Activated CD4-positive, alpha-beta memory T cell treated with anti-CD3 and anti-CD28 coated beads for 36 hours (primary cell): ENCODE measurements around the gene USP32. TPM values are rescaled to one million over a fixed set of nuclear protein-coding genes. Genes with fewer than 3 reads are reported as not detected.
A peak's percentile ranks its signal among the peaks of the same experiment; 100 is the strongest.

Source experiments
- CTCF ChIA-PET: fragments of 350-600 bp; sonication (Branson Sonifier 250); formaldehyde crosslinking; loops from one replicate; lab custom pipeline; 2021; ENCODE audit warnings: antibody characterized with exemption, inconsistent platforms; lab: Charles Lee
- POLR2A ChIA-PET: fragments of 350-600 bp; sonication (Branson Sonifier 250); formaldehyde crosslinking; loops from one replicate; lab custom pipeline; 2021; ENCODE audit warnings: antibody characterized with exemption; lab: Charles Lee
- DNase-seq: peaks from one replicate; pipeline ENCODE4 v3.0.0-alpha.2; 2020
- H3K27ac Mint-ChIP-seq: one replicate; pipeline ENCODE4 v1.8.0; 2021; ENCODE audit warnings: mixed read lengths
- H3K27me3 Mint-ChIP-seq: one replicate; pipeline ENCODE4 v1.8.0; 2021; ENCODE audit warnings: mixed read lengths
- H3K36me3 Mint-ChIP-seq: one replicate; pipeline ENCODE4 v1.8.0; 2021; ENCODE audit warnings: mixed read lengths
- H3K4me1 Mint-ChIP-seq: one replicate; pipeline ENCODE4 v1.8.0; 2021; ENCODE audit warnings: low read depth, mixed read lengths
- H3K4me3 Mint-ChIP-seq: one replicate; pipeline ENCODE4 v1.8.0; 2021; ENCODE audit warnings: mild to moderate bottlenecking, mixed read lengths
- H3K9me3 Mint-ChIP-seq: one replicate; pipeline ENCODE4 v1.8.0; 2021; ENCODE audit warnings: mixed read lengths
- intact Hi-C: fragments of 100-400 bp; cut with micrococcal nuclease; formaldehyde crosslinking; loops from one replicate; pipeline ENCODE4 v1.15.1; 2023
- total RNA-seq, 2 experiments: library from RNA; stranded (reverse); gene quantifications; one replicate each; pipeline ENCODE4 v1.2.3, GENCODE V29; 2021

The USP32 gene
- total RNA-seq, 2 experiments from 2014 or later = 34.4 to 35.8 TPM

DNA sequence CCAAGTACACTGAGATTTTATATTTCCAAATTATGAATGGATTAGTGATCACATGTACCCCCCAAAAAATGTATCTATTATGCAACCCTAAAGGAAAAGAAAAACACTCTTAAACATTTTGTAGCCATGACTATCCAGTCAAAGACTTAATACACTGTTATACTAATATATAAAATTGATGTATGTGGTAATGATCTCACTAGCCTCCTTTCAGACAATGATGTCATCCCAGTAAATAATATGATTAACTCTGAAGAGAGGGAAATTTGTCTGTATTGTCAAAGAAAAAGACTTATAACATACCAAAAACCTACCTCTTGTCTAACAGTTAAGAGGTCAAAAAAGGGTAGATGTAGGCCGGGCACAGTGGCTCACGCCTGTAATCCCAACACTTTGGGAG, 80.7 kb downstream of the USP32 start:
- DNase-seq = no peak
- Mint-ChIP-seq H3K9me3 (no peaks in the 10 kb centered on the region), H3K27me3 (no peaks in the 10 kb centered on the region), H3K36me3 (peaks cover 12% of the 10 kb centered on the region), H3K4me3 (no peak overlapping the region), H3K27ac (no peak overlapping the region), H3K4me1 (peaks cover 9% of the 10 kb centered on the region)
- ChIA-PET POLR2A (no interaction called here), CTCF (no interaction called here)
- intact Hi-C loops = no loop called here

DNA sequence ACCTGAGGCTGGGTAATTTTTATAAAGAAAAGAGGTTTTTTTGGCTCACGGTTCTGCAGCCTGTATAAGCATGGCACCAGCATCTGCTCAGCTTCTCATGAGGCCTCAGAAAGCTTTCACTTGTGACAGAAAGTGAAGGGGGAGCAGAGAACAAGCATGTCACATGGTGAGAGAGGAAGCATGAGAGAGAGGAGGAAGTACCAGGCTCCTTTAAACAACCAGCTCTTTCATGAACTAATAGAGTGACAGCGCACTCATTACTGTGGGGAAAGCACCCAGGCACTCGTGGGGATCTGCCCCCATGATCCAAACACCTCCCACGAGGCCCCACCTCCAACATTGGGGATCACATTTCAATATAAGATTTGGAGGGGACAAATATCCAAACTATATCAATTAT, 86.8 kb downstream of the USP32 start:
- H3K36me3 Mint-ChIP-seq = peaks cover 5% of the 10 kb centered on the region
- H3K4me3 Mint-ChIP-seq = no peak overlapping the region
- peak; percentile 14 for DNase-seq
- intact Hi-C loops = no loop called here
- H3K9me3 Mint-ChIP-seq = no peaks in the 10 kb centered on the region
- ChIA-PET POLR2A (no interaction called here), CTCF (no interaction called here)
- H3K4me1 Mint-ChIP-seq = peaks cover 18% of the 10 kb centered on the region
- H3K27me3 Mint-ChIP-seq = no peaks in the 10 kb centered on the region
- H3K27ac Mint-ChIP-seq = no peak overlapping the region

DNA sequence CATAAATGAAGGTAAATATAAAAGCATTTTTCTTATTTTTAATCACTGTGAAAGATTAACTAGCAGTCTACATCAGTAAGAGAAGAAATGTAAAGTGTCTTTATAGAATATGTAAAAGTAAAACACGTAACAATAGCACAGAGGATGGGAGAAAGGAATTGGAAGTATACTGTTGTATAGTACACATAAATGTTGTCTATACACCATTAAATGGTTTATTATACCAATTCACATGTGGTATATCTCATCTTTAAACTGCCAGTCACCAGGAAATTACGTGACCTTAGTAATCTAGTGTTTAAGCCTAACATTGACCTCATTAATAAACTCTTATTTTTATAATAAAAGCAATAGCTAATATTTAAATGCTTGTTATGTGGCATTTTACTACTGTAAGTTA, 87.4 kb downstream of the USP32 start:
- Mint-ChIP-seq H3K27me3 (no peaks in the 10 kb centered on the region), H3K4me3 (no peak overlapping the region), H3K36me3 (peaks cover 4% of the 10 kb centered on the region), H3K9me3 (no peaks in the 10 kb centered on the region), H3K4me1 (peaks cover 18% of the 10 kb centered on the region), H3K27ac (no peak overlapping the region)
- DNase-seq = no peak
- POLR2A ChIA-PET = no interaction called here
- CTCF ChIA-PET = no interaction called here
- intact Hi-C loops = no loop called here

DNA sequence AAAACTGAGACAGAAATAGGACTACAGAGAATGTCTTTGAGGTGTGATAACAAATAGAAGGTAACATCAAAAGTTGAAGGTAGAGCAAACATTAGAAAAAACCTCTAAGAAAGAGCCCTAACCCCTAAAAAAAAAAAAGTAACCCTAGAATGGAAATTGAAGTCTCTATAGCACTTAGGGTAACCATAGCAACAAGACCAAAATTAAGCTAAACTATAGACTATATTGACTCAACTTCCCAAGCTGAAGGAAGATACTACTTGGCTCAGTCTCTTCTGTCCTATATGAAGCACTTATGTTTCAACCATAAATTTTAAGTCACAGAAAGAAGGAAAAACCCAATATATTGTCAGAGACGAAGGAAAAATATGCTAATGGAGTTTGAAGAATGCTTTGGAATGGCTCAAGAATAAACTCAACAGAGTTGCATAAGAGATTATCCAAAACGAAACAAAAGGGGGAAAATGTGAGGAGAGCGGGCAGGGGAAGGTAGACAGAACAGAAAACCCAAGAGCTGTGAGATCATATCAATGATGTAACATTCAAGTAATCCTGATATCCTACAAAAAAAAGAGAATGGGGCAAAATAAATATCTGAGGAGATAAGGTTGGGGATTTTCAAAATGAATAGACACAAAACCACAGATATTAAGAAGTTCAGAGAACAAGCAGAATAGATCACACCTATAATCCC, 88.4 kb downstream of the USP32 start:
- ChIA-PET CTCF (no interaction called here), POLR2A (no interaction called here)
- intact Hi-C loops = no loop called here
- Mint-ChIP-seq H3K27ac (no peak overlapping the region), H3K4me3 (no peak overlapping the region), H3K36me3 (peaks cover 4% of the 10 kb centered on the region), H3K27me3 (no peaks in the 10 kb centered on the region), H3K4me1 (peaks cover 18% of the 10 kb centered on the region), H3K9me3 (no peaks in the 10 kb centered on the region)
- no peak for DNase-seq

DNA sequence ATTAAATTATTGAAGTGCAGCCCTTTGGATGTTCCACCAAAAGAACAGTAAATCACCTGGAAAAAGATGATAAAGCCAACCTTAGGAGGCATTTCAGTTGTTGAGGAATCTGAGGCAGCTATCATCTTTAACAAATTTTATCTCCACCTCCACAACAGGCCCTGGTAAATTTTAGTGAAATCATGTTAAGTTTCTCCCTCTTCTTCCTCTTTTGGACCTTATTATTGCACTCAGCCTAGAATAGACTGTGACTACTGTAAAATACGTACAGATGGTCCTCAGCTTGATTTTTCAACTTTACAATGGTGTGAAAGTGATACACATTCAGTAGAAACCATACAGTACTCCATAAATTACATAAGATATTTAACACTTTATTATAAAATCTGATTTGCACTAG, 90.3 kb downstream of the USP32 start:
- ChIA-PET CTCF (no interaction called here), POLR2A (no interaction called here)
- Mint-ChIP-seq H3K9me3 (no peaks in the 10 kb centered on the region), H3K27ac (no peak overlapping the region), H3K36me3 (peaks cover 2% of the 10 kb centered on the region), H3K4me1 (peaks cover 18% of the 10 kb centered on the region), H3K27me3 (no peaks in the 10 kb centered on the region), H3K4me3 (no peak overlapping the region)
- intact Hi-C loops = no loop called here
- DNase-seq = no peak

DNA sequence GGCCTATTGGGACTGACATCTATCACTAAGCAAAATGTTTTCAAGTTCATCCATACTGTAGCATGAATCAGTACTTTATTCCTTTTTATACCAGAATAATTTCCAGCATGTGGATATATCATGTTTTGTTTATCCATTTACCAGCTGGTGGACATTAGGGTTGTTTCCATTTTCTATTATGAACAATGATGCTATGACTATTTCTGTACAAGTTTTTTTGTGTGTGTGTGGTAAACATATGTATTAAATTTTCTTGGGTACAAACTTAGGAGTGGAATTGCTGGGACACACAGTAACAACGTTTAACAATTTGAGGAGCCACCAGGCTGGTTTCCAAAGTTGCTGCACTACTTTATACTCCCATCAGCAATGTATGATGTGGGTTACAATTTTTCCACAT, 91.0 kb downstream of the USP32 start:
- Mint-ChIP-seq H3K9me3 (no peaks in the 10 kb centered on the region), H3K27me3 (no peaks in the 10 kb centered on the region), H3K4me3 (no peak overlapping the region), H3K4me1 (peaks cover 18% of the 10 kb centered on the region), H3K36me3 (peaks cover 2% of the 10 kb centered on the region), H3K27ac (no peak overlapping the region)
- no peak for DNase-seq
- intact Hi-C loops = no loop called here
- ChIA-PET POLR2A (no interaction called here), CTCF (no interaction called here)

DNA sequence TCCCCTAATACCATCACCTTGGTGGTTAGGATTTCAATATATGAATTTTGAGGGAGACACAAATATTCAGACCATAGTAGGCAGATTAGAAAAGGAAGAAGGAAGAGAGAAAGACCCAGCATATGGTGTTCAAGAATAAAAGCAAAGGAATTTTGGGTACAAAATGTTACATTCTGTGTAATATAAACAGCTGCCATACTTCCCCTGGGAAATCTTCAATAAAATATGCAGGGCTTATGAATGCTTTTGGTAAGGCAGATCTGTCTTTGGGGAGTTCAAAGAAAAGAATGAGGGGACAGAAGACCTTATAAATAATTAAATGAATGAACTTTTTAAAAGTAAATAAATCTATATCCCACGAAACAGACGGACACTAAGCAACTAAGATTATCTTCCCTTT, 91.9 kb downstream of the USP32 start:
- POLR2A ChIA-PET = no interaction called here
- intact Hi-C loops = no loop called here
- H3K27me3 Mint-ChIP-seq = no peaks in the 10 kb centered on the region
- peaks cover 2% of the 10 kb centered on the region for H3K36me3 Mint-ChIP-seq
- H3K4me3 Mint-ChIP-seq = no peak overlapping the region
- DNase-seq = no peak
- H3K9me3 Mint-ChIP-seq = no peaks in the 10 kb centered on the region
- H3K27ac Mint-ChIP-seq = no peak overlapping the region
- H3K4me1 Mint-ChIP-seq = peaks cover 10% of the 10 kb centered on the region
- CTCF ChIA-PET = no interaction called here

DNA sequence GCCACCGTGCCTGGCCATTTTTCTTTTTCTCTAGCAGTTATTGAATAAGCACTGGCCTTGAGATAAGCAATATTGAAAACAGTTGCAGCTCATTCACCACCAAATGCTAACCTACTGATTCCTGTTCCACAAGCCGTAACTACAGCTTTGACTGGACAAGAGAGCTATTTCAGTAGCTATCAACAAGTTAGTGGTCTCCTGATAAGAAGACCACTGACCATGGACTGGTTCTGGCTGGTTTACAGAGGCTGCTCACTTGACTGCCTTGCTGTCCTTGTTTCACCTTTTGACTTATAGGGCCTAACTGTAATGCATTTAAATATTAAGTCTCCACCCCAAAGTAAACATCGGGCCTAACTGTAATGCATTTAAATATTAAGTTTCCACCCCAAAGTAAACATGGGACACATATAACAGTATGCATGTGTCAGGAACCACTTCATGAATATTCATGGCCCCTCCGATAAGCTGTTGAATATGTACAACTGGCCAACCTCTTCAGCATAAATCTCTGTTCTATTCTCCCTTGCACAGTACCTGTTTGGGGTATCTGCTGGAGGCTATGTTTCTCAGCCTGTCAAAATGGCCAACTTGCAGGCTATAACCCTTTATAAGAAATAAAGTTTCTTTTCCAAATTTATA, 94.1 kb downstream of the USP32 start:
- H3K36me3 Mint-ChIP-seq = peaks cover 6% of the 10 kb centered on the region
- CTCF ChIA-PET = interaction anchor here (0.6 kb wide), 1 partner anchor 1680 kb away, joined by 4 read pairs; no protein-coding TSS in a partner anchor

DNA sequence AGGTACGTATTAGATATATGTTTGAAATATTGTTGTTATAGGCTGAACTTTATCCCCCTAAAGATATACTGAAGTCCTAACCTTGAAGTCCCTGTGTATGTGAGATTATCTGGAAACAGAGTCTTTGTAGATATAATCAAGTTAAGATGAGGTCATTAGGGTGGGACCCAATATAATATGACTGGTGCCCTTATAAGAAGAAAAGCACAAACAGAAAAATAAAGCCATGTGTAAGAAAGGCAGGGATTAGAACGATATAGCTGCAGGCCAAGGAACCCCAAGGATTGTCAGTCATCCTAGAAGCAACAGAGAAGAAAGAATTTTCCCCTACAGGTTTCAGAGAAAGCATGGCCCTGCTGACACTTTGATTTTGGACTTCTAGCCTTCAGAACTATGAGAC, 95.8 kb downstream of the USP32 start:
- no peak overlapping the region for H3K4me3 Mint-ChIP-seq
- ChIA-PET CTCF (no interaction called here), POLR2A (no interaction called here)
- no peaks in the 10 kb centered on the region for H3K9me3 Mint-ChIP-seq
- H3K27me3 Mint-ChIP-seq = no peaks in the 10 kb centered on the region
- H3K36me3 Mint-ChIP-seq = peaks cover 6% of the 10 kb centered on the region
- no peak overlapping the region for H3K27ac Mint-ChIP-seq
- intact Hi-C loops = no loop called here
- H3K4me1 Mint-ChIP-seq = no peaks in the 10 kb centered on the region
- no peak for DNase-seq

More for the DNA sequence above, 94.1 kb downstream of the USP32 start:
- no peak overlapping the region for H3K27ac Mint-ChIP-seq
- intact Hi-C loops = no loop called here
- H3K9me3 Mint-ChIP-seq = no peaks in the 10 kb centered on the region
- no peak overlapping the region for H3K4me3 Mint-ChIP-seq
- no peaks in the 10 kb centered on the region for H3K27me3 Mint-ChIP-seq
- POLR2A ChIA-PET = no interaction called here
- no peak for DNase-seq
- no peaks in the 10 kb centered on the region for H3K4me1 Mint-ChIP-seq

DNA sequence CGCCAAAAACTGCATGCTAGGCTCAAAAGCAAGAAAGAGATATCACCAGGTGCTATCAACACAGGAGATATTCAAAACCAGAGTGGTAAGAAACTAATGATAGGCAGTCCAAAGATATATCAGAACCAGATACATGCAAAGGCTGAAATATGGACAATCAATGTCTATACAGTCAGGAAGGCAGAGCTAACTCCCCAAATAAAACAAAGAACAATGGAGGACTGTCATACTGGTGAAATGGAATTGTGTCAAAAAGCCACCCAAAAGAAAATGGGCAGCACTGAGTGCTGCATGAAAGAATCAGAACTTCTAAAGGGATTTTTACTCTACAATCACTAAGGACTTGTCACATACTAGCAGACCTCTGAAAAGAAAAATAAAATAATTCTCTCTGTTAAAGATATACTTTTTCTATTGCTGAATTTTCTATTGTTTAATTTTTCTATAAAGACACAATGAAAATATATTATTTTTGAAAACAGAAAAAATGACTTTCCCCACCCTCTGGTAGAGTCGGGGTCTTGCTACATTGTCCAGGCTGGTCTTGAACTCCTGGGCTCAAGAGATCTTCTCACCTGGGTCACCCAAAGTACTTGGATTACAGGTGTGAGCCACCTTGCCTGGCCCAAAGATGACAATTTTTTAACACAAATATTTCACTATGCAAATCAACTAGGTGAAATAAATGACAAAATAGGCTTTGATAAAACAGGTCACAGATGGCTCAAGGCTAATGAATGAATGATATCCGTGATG, 98.2 kb downstream of the USP32 start:
- POLR2A ChIA-PET = no interaction called here
- intact Hi-C loops = no loop called here
- Mint-ChIP-seq H3K4me1 (no peaks in the 10 kb centered on the region), H3K4me3 (no peak overlapping the region), H3K9me3 (no peaks in the 10 kb centered on the region), H3K27me3 (no peaks in the 10 kb centered on the region), H3K36me3 (peaks cover 6% of the 10 kb centered on the region), H3K27ac (no peak overlapping the region)
- DNase-seq = no peak
- CTCF ChIA-PET = no interaction called here

DNA sequence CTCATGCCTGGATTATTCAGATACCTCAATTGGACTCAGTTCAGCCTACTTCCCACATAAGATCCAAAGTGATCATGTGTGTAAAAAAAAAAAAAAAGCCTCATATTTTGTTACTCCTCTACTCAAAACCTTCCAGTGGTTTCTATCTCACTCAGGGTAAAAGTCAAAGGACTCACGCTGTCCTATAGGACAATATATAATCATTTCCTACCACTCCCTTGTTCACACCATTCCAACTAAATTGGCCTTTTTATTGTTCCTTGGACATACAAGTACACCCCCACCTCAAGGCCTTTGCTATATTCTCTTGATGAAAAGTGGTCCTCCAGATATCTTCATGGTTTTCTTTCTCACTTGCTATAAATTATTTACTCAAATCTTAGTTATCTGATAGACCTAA, 99.2 kb downstream of the USP32 start:
- ChIA-PET CTCF (no interaction called here), POLR2A (no interaction called here)
- intact Hi-C loops = no loop called here
- no peak overlapping the region for H3K27ac Mint-ChIP-seq
- no peak for DNase-seq
- H3K9me3 Mint-ChIP-seq = no peaks in the 10 kb centered on the region
- peaks cover 4% of the 10 kb centered on the region for H3K36me3 Mint-ChIP-seq
- no peaks in the 10 kb centered on the region for H3K27me3 Mint-ChIP-seq
- no peaks in the 10 kb centered on the region for H3K4me1 Mint-ChIP-seq
- H3K4me3 Mint-ChIP-seq = no peak overlapping the region

DNA sequence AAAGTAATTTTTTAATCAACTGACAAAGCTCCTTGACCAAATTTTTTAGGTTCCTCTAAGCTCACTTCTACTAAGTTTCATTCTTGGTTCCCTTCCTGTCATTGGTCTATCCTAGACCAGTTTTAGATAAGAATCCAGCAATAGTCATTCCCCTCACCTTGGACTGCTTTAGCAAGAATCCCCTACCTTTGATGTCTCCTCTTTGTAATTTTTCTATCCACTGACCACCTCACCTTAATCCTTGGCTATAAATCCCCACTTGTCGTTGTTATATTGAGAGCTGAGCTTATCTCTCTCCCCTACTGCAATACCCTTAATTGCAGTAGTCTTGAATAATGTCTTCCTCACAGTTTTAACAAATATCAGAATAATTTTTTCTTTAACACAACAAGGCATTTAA, 107.2 kb downstream of the USP32 start:
- H3K4me3 Mint-ChIP-seq = no peak overlapping the region
- ChIA-PET CTCF (no interaction called here), POLR2A (no interaction called here)
- no peaks in the 10 kb centered on the region for H3K9me3 Mint-ChIP-seq
- no peak for DNase-seq
- H3K4me1 Mint-ChIP-seq = peaks cover 3% of the 10 kb centered on the region
- H3K27me3 Mint-ChIP-seq = no peaks in the 10 kb centered on the region
- peaks cover 5% of the 10 kb centered on the region for H3K36me3 Mint-ChIP-seq
- intact Hi-C loops = no loop called here
- H3K27ac Mint-ChIP-seq = no peak overlapping the region
